B cell (primary cell): ENCODE results near the gene CAND2. TPM values are rescaled to one million over a fixed set of nuclear protein-coding genes. Genes with fewer than 3 reads are reported as not detected.

Source experiments
- ATAC-seq: fragments of 200-7000 bp; cut with Tn5 transposase; one replicate; pipeline ENCODE4 v1.10.0; 2021; ENCODE audit warnings: low read depth, mild to moderate bottlenecking, moderate number of reproducible peaks, moderate library complexity
- CTCF ChIA-PET: fragments of 350-600 bp; sonication (Branson Sonifier 250); formaldehyde crosslinking; loops from one replicate; lab custom pipeline; 2021; ENCODE audit warnings: antibody characterized with exemption, inconsistent platforms; lab: Charles Lee
- POLR2A ChIA-PET: fragments of 350-600 bp; sonication (Branson Sonifier 250); formaldehyde crosslinking; loops from one replicate; lab custom pipeline; 2021; ENCODE audit warnings: antibody characterized with exemption; lab: Charles Lee
- DNase-seq: peaks from one replicate; pipeline ENCODE4 v3.0.0; 2013
- H2AFZ ChIP-seq: 2 replicates; pipeline ENCODE4 v1.6.1; 2012; ENCODE audit warnings: mild to moderate bottlenecking, low read depth, low read length; ENCODE audit not compliant: insufficient read depth, poor library complexity, severe bottlenecking
- H3K27ac ChIP-seq, 2 donors: 1 replicate in 1 of 2; 2 replicates in 1 of 2; pipeline ENCODE4 v1.5.1; 2012 to 2013; ENCODE audit warnings: low read length in 2 of 2, mild to moderate bottlenecking in 2 of 2, moderate library complexity in 1 of 2
- H3K27me3 ChIP-seq, 4 experiments: fragments of 200-600 bp in 1 of 4; sonication (generic) in 1 of 4; replicated peaks in 1 of 4; 1 replicate in 2 of 4; 2 replicates in 2 of 4; pipeline versions ENCODE4 v1.6.1 to v1.7.0; 2013 to 2016; ENCODE audit warnings: low read length in 3 of 4, mild to moderate bottlenecking in 2 of 4, mixed read lengths in 1 of 4, moderate library complexity in 1 of 4; ENCODE audit not compliant: insufficient read depth in 4 of 4, control insufficient read depth in 3 of 4; ENCODE audit errors: control extremely low read depth in 1 of 4
- H3K36me3 ChIP-seq, 2 experiments: replicated peaks in 1 of 2; 1 replicate in 1 of 2; 2 replicates in 1 of 2; pipeline versions ENCODE4 v1.6.1 to v1.7.1; 2013; ENCODE audit warnings: low read length in 1 of 2; ENCODE audit not compliant: insufficient read depth in 2 of 2, control insufficient read depth in 1 of 2; ENCODE audit errors: control extremely low read depth in 1 of 2, extremely low read depth in 1 of 2
- H3K4me1 ChIP-seq, 2 donors: fragments of 200-600 bp in 1 of 2; sonication (generic) in 1 of 2; 1 replicate in 1 of 2; 2 replicates in 1 of 2; pipeline versions ENCODE4 v1.5.1 to v1.6.1; 2013 to 2017; ENCODE audit warnings: low read length in 2 of 2; ENCODE audit not compliant: control insufficient read depth in 2 of 2, insufficient read depth in 2 of 2
- H3K4me2 ChIP-seq: replicated peaks from 2 replicates; pipeline ENCODE3; 2012; ENCODE audit warnings: mild to moderate bottlenecking, low read depth, low read length; ENCODE audit not compliant: poor library complexity, severe bottlenecking
- H3K4me3 ChIP-seq, 5 experiments: fragments of 200-600 bp in 1 of 5; sonication (generic) in 1 of 5; 1 replicate in 3 of 5; 2 replicates in 2 of 5; pipeline versions ENCODE4 v1.5.1 to v1.7.0; 2011 to 2016; ENCODE audit warnings: low read length in 4 of 5, mild to moderate bottlenecking in 4 of 5, low read depth in 2 of 5, control low read depth in 1 of 5, moderate library complexity in 1 of 5; ENCODE audit not compliant: insufficient read depth in 1 of 5; ENCODE audit errors: control extremely low read depth in 1 of 5, extremely low read depth in 1 of 5
- H3K79me2 ChIP-seq: fragments of 200-600 bp; sonication (generic); one replicate; pipeline ENCODE4 v1.6.0; 2016; ENCODE audit warnings: low read length; ENCODE audit not compliant: control insufficient read depth, insufficient read depth
- H3K9ac ChIP-seq: fragments of 200-600 bp; sonication (generic); 2 replicates; pipeline ENCODE4 v1.6.1; 2017; ENCODE audit warnings: mild to moderate bottlenecking, low read length, moderate library complexity
- H3K9me3 ChIP-seq, 3 donors: one replicate each; pipeline versions ENCODE4 v1.6.1 to v1.7.1; 2013; ENCODE audit warnings: low read length in 2 of 3; ENCODE audit not compliant: control insufficient read depth in 2 of 3, insufficient read depth in 1 of 3; ENCODE audit errors: control extremely low read depth in 1 of 3
- H4K20me1 ChIP-seq: 2 replicates; pipeline ENCODE4 v1.6.0; 2012; ENCODE audit warnings: mild to moderate bottlenecking, low read length; ENCODE audit not compliant: insufficient read depth, control insufficient read depth, poor library complexity, severe bottlenecking
- H3K27ac Mint-ChIP-seq: one replicate; pipeline ENCODE4 v1.8.0; 2021; ENCODE audit warnings: mixed read lengths
- H3K27me3 Mint-ChIP-seq: one replicate; pipeline ENCODE4 v1.8.0; 2021; ENCODE audit warnings: mixed read lengths
- H3K4me1 Mint-ChIP-seq: one replicate; pipeline ENCODE4 v1.8.0; 2021; ENCODE audit warnings: mixed read lengths
- H3K4me3 Mint-ChIP-seq: one replicate; pipeline ENCODE4 v1.8.0; 2021; ENCODE audit warnings: mixed read lengths
- H3K9me3 Mint-ChIP-seq: one replicate; pipeline ENCODE4 v1.8.0; 2022; ENCODE audit warnings: mixed read lengths; ENCODE audit not compliant: insufficient read depth
- CTCF ChIP-seq: fragments of 200-600 bp; IDR thresholded peaks from one replicate; pipeline ENCODE4 v1.8.0; 2022; ENCODE audit warnings: antibody characterized with exemption, mild to moderate bottlenecking
- EZH2 ChIP-seq: IDR thresholded peaks from 2 replicates; pipeline ENCODE4 v1.6.1; 2012; ENCODE audit warnings: borderline replicate concordance, low read depth, mild to moderate bottlenecking, moderate library complexity, low read length; ENCODE audit not compliant: insufficient read depth, poor library complexity, severe bottlenecking
- WGBS: methylation state at CpG from one replicate; pipeline ENCODE4 v1.1.5; 2013; ENCODE audit warnings: missing lambda C conversion rate; ENCODE audit not compliant: insufficient coverage; 5-methylcytosine and 5-hydroxymethylcytosine counted together
- intact Hi-C: fragments of 100-400 bp; cut with micrococcal nuclease; formaldehyde crosslinking; loops from one replicate; pipeline ENCODE4 v1.10.0; 2022
- polyA plus RNA-seq: library from polyadenylated mRNA; depleted of rRNA; stranded (reverse); fragments of >200 nt; gene quantifications from 2 replicates; pipeline ENCODE4 v1.2.3, GENCODE V29; 2012
- total RNA-seq, 2 donors: library from RNA; stranded (reverse); fragments of 120-200 nt in 1 of 2; gene quantifications; 1 replicate in 1 of 2; 2 replicates in 1 of 2; pipeline versions ENCODE4 v1.2.3 to v1.2.4, GENCODE V29; 2013 to 2022

Gene CAND2
- total and polyA plus RNA-seq, 2 donors (not counting 1 experiment from before 2014, with no cell fraction given): 0.34 to 1.9 TPM

DNA sequence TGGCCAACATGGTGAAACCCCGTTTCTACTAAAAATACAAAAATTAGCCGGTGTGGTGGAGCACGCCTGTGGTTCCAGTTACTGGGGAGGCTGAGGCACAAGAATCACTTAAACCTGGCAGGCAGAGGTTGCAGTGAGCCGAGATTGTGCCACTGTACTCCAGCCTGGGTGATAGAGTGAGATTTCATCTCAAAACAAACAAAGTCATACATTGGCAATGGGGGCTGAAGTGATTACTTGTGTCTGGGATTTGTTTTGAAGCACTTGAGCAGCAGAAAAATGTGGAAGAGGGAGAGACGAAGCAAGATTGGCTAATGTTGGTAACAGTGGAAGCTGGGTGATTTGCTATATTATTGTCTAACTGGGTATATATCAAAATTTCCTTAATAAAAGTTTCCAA lies 24.0 kb upstream of the CAND2 start:
- intact Hi-C loops: no loop called here
- Histone ChIP-seq H3K9ac (no peak overlapping the region), H3K4me3 (no peak overlapping the region), H2AFZ (no peak overlapping the region), H3K9me3 (peaks cover 0 to 21% (median 15%) of the 10 kb centered on the region in 3 donors), H3K27ac (no peak overlapping the region), H3K27me3 (peaks cover 0 to 16% (median 0%) of the 10 kb centered on the region in 4 experiments), H3K79me2 (no peaks in the 10 kb centered on the region), H3K4me1 (peaks cover 0 to 5% of the 10 kb centered on the region in 2 donors), H3K36me3 (no peaks in the 10 kb centered on the region), H4K20me1 (no peaks in the 10 kb centered on the region), H3K4me2 (no peak overlapping the region)
- peaks cover 11% of the 10 kb centered on the region for H3K27me3 Mint-ChIP-seq
- no peak overlapping the region for H3K27ac Mint-ChIP-seq
- TF ChIP-seq CTCF (no peak), EZH2 (no peak)
- peaks cover 10% of the 10 kb centered on the region for H3K4me1 Mint-ChIP-seq
- POLR2A ChIA-PET: no interaction called here
- no peak overlapping the region for H3K4me3 Mint-ChIP-seq
- no peak for DNase-seq
- CTCF ChIA-PET: no interaction called here
- H3K9me3 Mint-ChIP-seq: no peaks in the 10 kb centered on the region
- 94% methylated on average over 3 of the region's 5 CpGs for WGBS
- ATAC-seq: no peak

DNA sequence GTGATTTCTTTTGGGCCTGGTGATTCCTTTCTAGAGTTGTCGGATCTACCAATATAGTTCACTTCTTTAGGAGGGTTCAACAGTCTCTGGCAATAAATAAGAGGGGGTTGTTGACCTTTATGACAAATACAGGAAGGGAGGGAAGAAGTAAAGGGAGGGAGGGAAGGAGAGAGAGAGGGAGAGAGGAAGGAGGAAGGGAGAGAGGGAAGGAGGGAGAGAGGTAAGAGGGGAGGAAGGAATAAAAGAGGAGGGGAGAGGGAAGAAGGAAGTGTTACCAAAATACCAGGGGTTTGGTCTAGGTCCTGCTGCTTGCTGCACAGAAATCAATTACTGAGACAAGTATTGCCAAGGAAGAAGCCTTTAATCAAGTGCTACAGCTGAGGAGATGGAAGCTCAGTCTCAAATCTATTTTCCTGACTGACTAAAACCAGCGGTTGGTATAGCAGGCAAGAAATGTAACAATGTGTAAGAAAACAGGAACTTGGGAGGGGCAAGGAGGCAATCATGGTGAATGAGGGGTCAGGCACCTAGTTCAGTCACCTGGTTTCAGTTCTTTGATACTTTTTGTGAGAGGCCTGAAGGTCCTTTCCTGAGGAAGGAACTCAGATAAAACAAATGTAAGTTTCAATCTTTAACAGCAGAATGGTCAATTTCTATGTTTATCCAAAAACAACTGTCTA lies 23.3 kb upstream of the CAND2 start:
- CTCF ChIA-PET: no interaction called here

More for the DNA sequence above, 23.3 kb upstream of the CAND2 start:
- Mint-ChIP-seq H3K27me3 (peaks cover 13% of the 10 kb centered on the region), H3K4me1 (peaks cover 10% of the 10 kb centered on the region), H3K4me3 (no peak overlapping the region), H3K9me3 (no peaks in the 10 kb centered on the region), H3K27ac (peak overlapping the region; percentile 51)
- H3K79me2 ChIP-seq: no peaks in the 10 kb centered on the region
- no peaks in the 10 kb centered on the region for H3K36me3 ChIP-seq
- ATAC-seq: no peak
- H4K20me1 ChIP-seq: no peaks in the 10 kb centered on the region
- no peak overlapping the region for H3K4me3 ChIP-seq
- H3K9me3 ChIP-seq: peaks cover 0 to 21% (median 15%) of the 10 kb centered on the region in 3 donors
- POLR2A ChIA-PET: no interaction called here
- no peak for DNase-seq
- H3K4me2 ChIP-seq: no peak overlapping the region
- no peak overlapping the region for H3K9ac ChIP-seq
- intact Hi-C loops: no loop called here
- WGBS: no CpG with 5 or more reads among the region's 2 CpGs
- H3K27ac ChIP-seq: no peak overlapping the region
- peaks cover 0 to 16% (median 0%) of the 10 kb centered on the region in 4 experiments for H3K27me3 ChIP-seq
- H3K4me1 ChIP-seq: peaks cover 0 to 5% of the 10 kb centered on the region in 2 donors
- H2AFZ ChIP-seq: peak overlapping the region; percentile 15
- TF ChIP-seq EZH2 (no peak), CTCF (no peak)
